Measurements from ENCODE around the gene EMX2. TPM values are rescaled to one million over a fixed set of nuclear protein-coding genes. Genes with fewer than 3 reads are reported as not detected.

The EMX2 gene
- total and polyA plus RNA-seq, 2 experiments from 2014 or later: 13.2 to 16.3 TPM

- H3K4me2 ChIP-seq (ENCODE audit: unreplicated experiment): peak overlapping the region; percentile 74
- DNase-seq: peak; percentile 83
Measured at GRCh38 chr10:117537904-117538524, 4.5 kb upstream of the EMX2 start.

DNA sequence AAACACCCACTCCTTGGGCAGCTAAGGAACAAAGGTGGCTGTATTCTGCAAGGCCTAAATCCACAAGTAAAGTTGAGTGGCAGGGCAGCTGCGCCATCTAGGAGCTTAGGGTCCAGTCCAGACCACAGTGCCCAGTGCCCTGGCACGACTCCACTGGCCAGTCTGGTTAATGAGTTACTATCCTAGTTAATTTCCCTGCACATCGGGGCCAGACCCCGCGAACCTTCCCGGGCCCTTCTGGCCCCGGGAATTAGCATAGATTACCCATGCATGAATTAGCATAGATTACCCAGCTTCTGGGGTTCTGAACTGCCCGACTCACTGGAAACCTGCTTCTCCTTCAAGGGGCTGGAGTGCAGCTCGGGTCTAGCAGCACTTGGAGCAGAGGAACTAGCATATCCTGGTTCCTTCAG, 3.2 kb upstream of the EMX2 start:
- TF ChIP-seq EZH2 (IDR thresholded peaks at IDR 0.05; ENCODE audit: insufficient read depth, poor library complexity, severe bottlenecking): no peak
- TF ChIP-seq EZH2phosphoT487 (IDR thresholded peaks at IDR 0.05; ENCODE audit: insufficient read depth, low read depth): no peak
- in situ Hi-C loops (cut with MboI): no loop called here
- Histone ChIP-seq H4K20me1 (ENCODE audit: insufficient read depth) (no peaks in the 10 kb centered on the region), H3K9me3 (ENCODE audit: low read depth) (no peaks in the 10 kb centered on the region), H3K79me2 (ENCODE audit: insufficient read depth) (peaks cover 77% of the 10 kb centered on the region), H3K9me2 (ENCODE audit: insufficient read depth) (no peaks in the 10 kb centered on the region), H3K9ac (peak overlapping the region; percentile 98; the same call in 1 of the 2 replicates), H3K36me3 (ENCODE audit: low read depth) (no peaks in the 10 kb centered on the region), H3F3A (ENCODE audit: insufficient read depth) (peaks cover 25% of the 10 kb centered on the region), H2AFZ (no peak overlapping the region), H3K4me3 (no peak overlapping the region), H3K4me1 (ENCODE audit: insufficient read depth) (peaks cover 25% of the 10 kb centered on the region; the same call in 1 of the 2 replicates), H3K27ac (no peak overlapping the region), H3K27me3 (replicated peaks; ENCODE audit: insufficient read depth) (no peaks in the 10 kb centered on the region), H3K4me2 (ENCODE audit: unreplicated experiment) (no peak overlapping the region)
- DNase-seq: no peak
- WGBS, 2 experiments (ENCODE audit: low coverage in 1 of 2, low lambda C conversion rate in 2 of 2, missing lambda C conversion rate in 2 of 2): 56 to 60% methylated on average over 9 of the region's 9 CpGs

More at GRCh38 chr10:117537904-117538524, 4.5 kb upstream of the EMX2 start:
- WGBS, 2 experiments (ENCODE audit: low coverage in 1 of 2, low lambda C conversion rate in 2 of 2, missing lambda C conversion rate in 2 of 2): 9 to 10% methylated on average over 38 of the region's 38 CpGs
- TF ChIP-seq EZH2phosphoT487 (IDR thresholded peaks at IDR 0.05; ENCODE audit: insufficient read depth, low read depth): no peak
- TF ChIP-seq EZH2 (IDR thresholded peaks at IDR 0.05; ENCODE audit: insufficient read depth, poor library complexity, severe bottlenecking): no peak
- H3K79me2 ChIP-seq (ENCODE audit: insufficient read depth): peaks cover 81% of the 10 kb centered on the region
- H3K9ac ChIP-seq: peak overlapping the region; percentile 87
- peaks cover 38% of the 10 kb centered on the region for H3K4me1 ChIP-seq (ENCODE audit: insufficient read depth)
- H3K27ac ChIP-seq: peak overlapping the region; percentile 83
- H3K9me2 ChIP-seq (ENCODE audit: insufficient read depth): no peaks in the 10 kb centered on the region
- H3K27me3 ChIP-seq (replicated peaks; ENCODE audit: insufficient read depth): no peaks in the 10 kb centered on the region
- peak overlapping the region; percentile 67 for H3K4me3 ChIP-seq
- no peaks in the 10 kb centered on the region for H4K20me1 ChIP-seq (ENCODE audit: insufficient read depth)
- no peaks in the 10 kb centered on the region for H3K9me3 ChIP-seq (ENCODE audit: low read depth)
- peak overlapping the region; percentile 84 for H2AFZ ChIP-seq
- in situ Hi-C loops (cut with MboI): no loop called here
- H3K36me3 ChIP-seq (ENCODE audit: low read depth): no peaks in the 10 kb centered on the region
- peaks cover 21% of the 10 kb centered on the region for H3F3A ChIP-seq (ENCODE audit: insufficient read depth)

- Histone ChIP-seq H3K4me3 (peak overlapping the region; percentile 95), H2AFZ (no peak overlapping the region), H3K9me3 (ENCODE audit: low read depth) (no peaks in the 10 kb centered on the region), H3K4me2 (ENCODE audit: unreplicated experiment) (peak overlapping the region; percentile 91), H4K20me1 (ENCODE audit: insufficient read depth) (no peaks in the 10 kb centered on the region), H3K79me2 (ENCODE audit: insufficient read depth) (peaks cover 77% of the 10 kb centered on the region), H3K27me3 (replicated peaks; ENCODE audit: insufficient read depth) (no peaks in the 10 kb centered on the region), H3K4me1 (ENCODE audit: insufficient read depth) (peaks cover 25% of the 10 kb centered on the region; the same call in 1 of the 2 replicates), H3F3A (ENCODE audit: insufficient read depth) (peaks cover 30% of the 10 kb centered on the region), H3K36me3 (ENCODE audit: low read depth) (no peaks in the 10 kb centered on the region), H3K9me2 (ENCODE audit: insufficient read depth) (no peaks in the 10 kb centered on the region), H3K9ac (peak overlapping the region; percentile 98), H3K27ac (peak overlapping the region; percentile 99)
- 57 to 60% methylated on average over 3 of the region's 3 CpGs for WGBS, 2 experiments (ENCODE audit: low coverage in 1 of 2, low lambda C conversion rate in 2 of 2, missing lambda C conversion rate in 2 of 2)
- DNase-seq: peak; percentile 46
- TF ChIP-seq EZH2phosphoT487 (IDR thresholded peaks at IDR 0.05; ENCODE audit: insufficient read depth, low read depth) (no peak), EZH2 (IDR thresholded peaks at IDR 0.05; ENCODE audit: insufficient read depth, poor library complexity, severe bottlenecking) (no peak)
- in situ Hi-C loops (cut with MboI): loop anchor here (10.0 kb wide), 2 partner anchors 505 to 705 kb away; partner anchors contain the start of gene RAB11FIP2
Measured at GRCh38 chr10:117539903-117540639, 2.5 kb upstream of the EMX2 start.

DNA sequence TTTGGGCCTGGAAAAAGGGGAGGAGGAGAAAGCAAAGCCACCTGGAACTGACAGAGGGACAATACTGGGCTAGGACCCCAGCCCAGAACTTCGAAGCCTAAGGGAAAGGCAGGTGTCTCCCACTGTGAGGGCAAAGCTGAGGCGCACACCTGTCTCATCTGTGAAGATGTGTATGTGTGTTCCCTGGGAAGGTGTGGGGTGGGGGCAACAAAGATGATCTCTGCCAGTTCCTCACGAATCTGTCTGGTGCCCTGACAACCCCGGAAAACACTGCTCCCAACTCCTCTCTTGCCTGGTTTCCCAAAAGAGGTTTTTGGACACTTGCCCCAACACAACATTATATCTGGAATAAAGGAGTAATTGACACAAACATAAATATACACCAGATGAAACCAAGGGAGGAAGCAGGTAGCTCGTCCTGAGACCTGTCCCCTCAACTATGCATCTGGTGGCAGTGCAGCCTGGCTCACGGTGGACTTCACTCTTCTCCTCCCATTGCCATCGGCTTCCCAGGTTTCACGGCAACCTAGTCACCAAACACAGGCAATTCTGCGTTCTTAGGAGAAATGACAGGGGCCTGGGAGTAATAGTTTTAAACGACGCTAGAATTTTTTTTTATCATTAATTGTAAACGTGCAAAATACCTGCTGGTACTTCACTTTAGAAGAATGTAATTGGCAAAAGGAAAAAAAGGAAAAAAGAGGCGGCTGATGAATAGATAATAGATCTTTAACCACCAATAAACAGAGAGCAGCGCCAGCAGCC, 1.7 kb upstream of the EMX2 start:
- H3K27me3 ChIP-seq (replicated peaks; ENCODE audit: insufficient read depth): no peaks in the 10 kb centered on the region
- no peaks in the 10 kb centered on the region for H4K20me1 ChIP-seq (ENCODE audit: insufficient read depth)
- H3K9ac ChIP-seq: peak overlapping the region; percentile 98
- TF ChIP-seq EZH2phosphoT487 (IDR thresholded peaks at IDR 0.05; ENCODE audit: insufficient read depth, low read depth): no peak
- no peak for TF ChIP-seq EZH2 (IDR thresholded peaks at IDR 0.05; ENCODE audit: insufficient read depth, poor library complexity, severe bottlenecking)
- in situ Hi-C loops (cut with MboI): loop anchor here (10.0 kb wide), 2 partner anchors 504 to 704 kb away; partner anchors contain the start of gene RAB11FIP2
- H3K4me2 ChIP-seq (ENCODE audit: unreplicated experiment): peak overlapping the region; percentile 91
- H3K9me2 ChIP-seq (ENCODE audit: insufficient read depth): no peaks in the 10 kb centered on the region
- DNase-seq: no peak
- peaks cover 77% of the 10 kb centered on the region for H3K79me2 ChIP-seq (ENCODE audit: insufficient read depth)
- H3F3A ChIP-seq (ENCODE audit: insufficient read depth): peaks cover 30% of the 10 kb centered on the region
- no peaks in the 10 kb centered on the region for H3K9me3 ChIP-seq (ENCODE audit: low read depth)
- peak overlapping the region; percentile 99 for H3K27ac ChIP-seq
- 0 out of 2 replicates have a peak overlapping the region, but pooled peaks have one; percentile 0 for H2AFZ ChIP-seq
- WGBS, 2 experiments (ENCODE audit: low coverage in 1 of 2, low lambda C conversion rate in 2 of 2, missing lambda C conversion rate in 2 of 2): 9 to 10% methylated on average over 14 of the region's 14 CpGs
- H3K4me3 ChIP-seq: peak overlapping the region; percentile 95
- H3K4me1 ChIP-seq (ENCODE audit: insufficient read depth): peaks cover 22% of the 10 kb centered on the region; the same call in 1 of the 2 replicates
- H3K36me3 ChIP-seq (ENCODE audit: low read depth): no peaks in the 10 kb centered on the region
